ENCODE results near the gene IGF2BP1. TPM values are rescaled to one million over a fixed set of nuclear protein-coding genes. Genes with fewer than 3 reads are reported as not detected.

Gene IGF2BP1
- total and polyA plus RNA-seq, 2 of the 8 experiments (the other 6 are each of a cell fraction or from before 2014, with no cell fraction given), result 41.6 to 513 TPM

GRCh38 chr17:49061524-49061943 is 64.3 kb downstream of the IGF2BP1 start (continued):
- no peak for TF ChIP-seq CHD7 (IDR thresholded peaks at IDR 0.05; ENCODE audit: insufficient replicate concordance, low read length)
- no peak for TF ChIP-seq E2F6 (IDR thresholded peaks at IDR 0.05)
- TF ChIP-seq EGR1 (IDR thresholded peaks at IDR 0.05; ENCODE audit: borderline replicate concordance, low read depth, low read length), result no peak
- no peak for TF ChIP-seq RXRA (IDR thresholded peaks at IDR 0.05; ENCODE audit: insufficient read depth, low read depth, low read length)
- no peak for TF ChIP-seq BACH1 (IDR thresholded peaks at IDR 0.05; ENCODE audit: low read length)
- TF ChIP-seq EZH2 (IDR thresholded peaks at IDR 0.05; ENCODE audit: low read depth, low read length, severe bottlenecking), result no peak
- TF ChIP-seq YY1 (IDR thresholded peaks at IDR 0.05; ENCODE audit: low read depth, low read length), result no peak
- no peak for TF ChIP-seq RBBP5 (IDR thresholded peaks at IDR 0.05; ENCODE audit: borderline replicate concordance, low read depth, low read length)
- TF ChIP-seq TAF7 (optimal IDR thresholded peaks at IDR 0.05; ENCODE audit: borderline replicate concordance, low read depth, low read length), result no peak
- TF ChIP-seq SAP30 (IDR thresholded peaks at IDR 0.05; ENCODE audit: insufficient read depth, insufficient replicate concordance, low read length), result no peak
- no peak for TF ChIP-seq SIN3A (conservative IDR thresholded peaks at IDR 0.05 in 1 of 2, IDR thresholded peaks at IDR 0.05 in 1 of 2; ENCODE audit: low read depth in 1 of 2, low read length in 2 of 2)
